HEK293 (cell line): ENCODE data around the gene SALL1.

Experiments
- ELK4 ChIP-seq: IDR thresholded peaks from 2 replicates; pipeline ENCODE4 v1.6.1; 2011; ENCODE audit warnings: mild to moderate bottlenecking, low read depth, low read length, borderline replicate concordance
- HOXC10 ChIP-seq: sonication (generic); formaldehyde crosslinking; IDR thresholded peaks from 2 replicates; pipeline ENCODE4 v1.8.1; 2023; ENCODE audit warnings: mild to moderate bottlenecking, missing genetic modification reagents
- KLF10 ChIP-seq: fragments of 450-650 bp; IDR thresholded peaks from 2 replicates; pipeline ENCODE4 v1.5.1; 2018; ENCODE audit warnings: missing biosample characterization, mild to moderate bottlenecking, missing genetic modification characterization
- PRDM1 ChIP-seq: fragments of 450-650 bp; formaldehyde crosslinking; IDR thresholded peaks from 2 replicates; pipeline ENCODE4; 2016; ENCODE audit warnings: missing biosample characterization, missing genetic modification characterization
- TCF7L2 ChIP-seq: IDR thresholded peaks from 2 replicates; pipeline ENCODE4 v1.6.1; 2011; ENCODE audit warnings: low read depth, mild to moderate bottlenecking, inconsistent platforms, low read length, moderate library complexity, borderline replicate concordance
- ZBTB1 ChIP-seq: fragments of 450-650 bp; formaldehyde crosslinking; IDR thresholded peaks from 2 replicates; pipeline ENCODE4 v1.5.1; 2016; ENCODE audit warnings: missing biosample characterization, missing genetic modification characterization
- ZBTB44 ChIP-seq: fragments of 450-650 bp; IDR thresholded peaks from 2 replicates; pipeline ENCODE4 v1.5.1; 2018; ENCODE audit warnings: missing biosample characterization, mild to moderate bottlenecking, missing genetic modification characterization
- ZNF223 ChIP-seq: fragments of 450-650 bp; formaldehyde crosslinking; IDR thresholded peaks from 2 replicates; pipeline ENCODE4 v1.5.1; 2016; ENCODE audit warnings: missing biosample characterization, missing genetic modification characterization
- ZNF274 ChIP-seq, 2 experiments: fragments of 200-500 bp in 1 of 2; fragments of 450-650 bp in 1 of 2; sonication (Bioruptor generic) in 1 of 2; formaldehyde crosslinking in 1 of 2; IDR thresholded peaks; 2 replicates each; pipeline versions ENCODE4 v1.5.1 to v1.6.1; 2014 to 2016; ENCODE audit warnings: borderline replicate concordance in 1 of 2, inconsistent platforms in 1 of 2, low read length in 1 of 2, missing biosample characterization in 1 of 2, missing genetic modification characterization in 1 of 2
- ZNF311 ChIP-seq: fragments of 450-650 bp; formaldehyde crosslinking; IDR thresholded peaks from 2 replicates; pipeline ENCODE4 v1.5.1; 2017; ENCODE audit warnings: missing biosample characterization, missing genetic modification characterization, borderline replicate concordance
- ZNF335 ChIP-seq: fragments of 450-650 bp; formaldehyde crosslinking; conservative IDR thresholded peaks from 2 replicates; pipeline ENCODE4 v1.5.1; 2016; ENCODE audit warnings: missing biosample characterization, missing genetic modification characterization
- TF ChIP-seq, protein P1 (sequence below): fragments of 450-650 bp; formaldehyde crosslinking; IDR thresholded peaks from 2 replicates; pipeline ENCODE4 v1.5.1; 2016; ENCODE audit warnings: missing biosample characterization, missing genetic modification characterization
- TF ChIP-seq, protein P2 (sequence below): fragments of 450-650 bp; formaldehyde crosslinking; IDR thresholded peaks from 2 replicates; pipeline ENCODE4 v1.5.1; 2016; ENCODE audit warnings: missing biosample characterization, missing genetic modification characterization
- TF ChIP-seq, protein P3 (sequence below): fragments of 450-650 bp; IDR thresholded peaks from 2 replicates; pipeline ENCODE4 v1.5.1; 2018; ENCODE audit warnings: missing biosample characterization, missing genetic modification characterization

GRCh38 chr16:51163366-51163765 is 12.3 kb upstream of the SALL1 start:
- no peak for TF ChIP-seq TCF7L2
- TF ChIP-seq, protein P1, sequence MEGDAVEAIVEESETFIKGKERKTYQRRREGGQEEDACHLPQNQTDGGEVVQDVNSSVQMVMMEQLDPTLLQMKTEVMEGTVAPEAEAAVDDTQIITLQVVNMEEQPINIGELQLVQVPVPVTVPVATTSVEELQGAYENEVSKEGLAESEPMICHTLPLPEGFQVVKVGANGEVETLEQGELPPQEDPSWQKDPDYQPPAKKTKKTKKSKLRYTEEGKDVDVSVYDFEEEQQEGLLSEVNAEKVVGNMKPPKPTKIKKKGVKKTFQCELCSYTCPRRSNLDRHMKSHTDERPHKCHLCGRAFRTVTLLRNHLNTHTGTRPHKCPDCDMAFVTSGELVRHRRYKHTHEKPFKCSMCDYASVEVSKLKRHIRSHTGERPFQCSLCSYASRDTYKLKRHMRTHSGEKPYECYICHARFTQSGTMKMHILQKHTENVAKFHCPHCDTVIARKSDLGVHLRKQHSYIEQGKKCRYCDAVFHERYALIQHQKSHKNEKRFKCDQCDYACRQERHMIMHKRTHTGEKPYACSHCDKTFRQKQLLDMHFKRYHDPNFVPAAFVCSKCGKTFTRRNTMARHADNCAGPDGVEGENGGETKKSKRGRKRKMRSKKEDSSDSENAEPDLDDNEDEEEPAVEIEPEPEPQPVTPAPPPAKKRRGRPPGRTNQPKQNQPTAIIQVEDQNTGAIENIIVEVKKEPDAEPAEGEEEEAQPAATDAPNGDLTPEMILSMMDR (tag by site-specific recombination), result no peak
- TF ChIP-seq, protein P2, sequence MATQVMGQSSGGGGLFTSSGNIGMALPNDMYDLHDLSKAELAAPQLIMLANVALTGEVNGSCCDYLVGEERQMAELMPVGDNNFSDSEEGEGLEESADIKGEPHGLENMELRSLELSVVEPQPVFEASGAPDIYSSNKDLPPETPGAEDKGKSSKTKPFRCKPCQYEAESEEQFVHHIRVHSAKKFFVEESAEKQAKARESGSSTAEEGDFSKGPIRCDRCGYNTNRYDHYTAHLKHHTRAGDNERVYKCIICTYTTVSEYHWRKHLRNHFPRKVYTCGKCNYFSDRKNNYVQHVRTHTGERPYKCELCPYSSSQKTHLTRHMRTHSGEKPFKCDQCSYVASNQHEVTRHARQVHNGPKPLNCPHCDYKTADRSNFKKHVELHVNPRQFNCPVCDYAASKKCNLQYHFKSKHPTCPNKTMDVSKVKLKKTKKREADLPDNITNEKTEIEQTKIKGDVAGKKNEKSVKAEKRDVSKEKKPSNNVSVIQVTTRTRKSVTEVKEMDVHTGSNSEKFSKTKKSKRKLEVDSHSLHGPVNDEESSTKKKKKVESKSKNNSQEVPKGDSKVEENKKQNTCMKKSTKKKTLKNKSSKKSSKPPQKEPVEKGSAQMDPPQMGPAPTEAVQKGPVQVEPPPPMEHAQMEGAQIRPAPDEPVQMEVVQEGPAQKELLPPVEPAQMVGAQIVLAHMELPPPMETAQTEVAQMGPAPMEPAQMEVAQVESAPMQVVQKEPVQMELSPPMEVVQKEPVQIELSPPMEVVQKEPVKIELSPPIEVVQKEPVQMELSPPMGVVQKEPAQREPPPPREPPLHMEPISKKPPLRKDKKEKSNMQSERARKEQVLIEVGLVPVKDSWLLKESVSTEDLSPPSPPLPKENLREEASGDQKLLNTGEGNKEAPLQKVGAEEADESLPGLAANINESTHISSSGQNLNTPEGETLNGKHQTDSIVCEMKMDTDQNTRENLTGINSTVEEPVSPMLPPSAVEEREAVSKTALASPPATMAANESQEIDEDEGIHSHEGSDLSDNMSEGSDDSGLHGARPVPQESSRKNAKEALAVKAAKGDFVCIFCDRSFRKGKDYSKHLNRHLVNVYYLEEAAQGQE (tag by site-specific recombination), result no peak
- TF ChIP-seq ZBTB1, result no peak
- TF ChIP-seq PRDM1, result no peak
- no peak for TF ChIP-seq ZNF335 (tag by site-specific recombination)
- no peak for TF ChIP-seq ZNF274 (IDR thresholded peaks at IDR 0.05; ENCODE audit: low read length)
- no peak for TF ChIP-seq ZNF274 (tag by site-specific recombination; IDR thresholded peaks at IDR 0.05; ENCODE audit: borderline replicate concordance)
- TF ChIP-seq ZBTB44 (tag by site-specific recombination), result no peak
- TF ChIP-seq, protein P3, sequence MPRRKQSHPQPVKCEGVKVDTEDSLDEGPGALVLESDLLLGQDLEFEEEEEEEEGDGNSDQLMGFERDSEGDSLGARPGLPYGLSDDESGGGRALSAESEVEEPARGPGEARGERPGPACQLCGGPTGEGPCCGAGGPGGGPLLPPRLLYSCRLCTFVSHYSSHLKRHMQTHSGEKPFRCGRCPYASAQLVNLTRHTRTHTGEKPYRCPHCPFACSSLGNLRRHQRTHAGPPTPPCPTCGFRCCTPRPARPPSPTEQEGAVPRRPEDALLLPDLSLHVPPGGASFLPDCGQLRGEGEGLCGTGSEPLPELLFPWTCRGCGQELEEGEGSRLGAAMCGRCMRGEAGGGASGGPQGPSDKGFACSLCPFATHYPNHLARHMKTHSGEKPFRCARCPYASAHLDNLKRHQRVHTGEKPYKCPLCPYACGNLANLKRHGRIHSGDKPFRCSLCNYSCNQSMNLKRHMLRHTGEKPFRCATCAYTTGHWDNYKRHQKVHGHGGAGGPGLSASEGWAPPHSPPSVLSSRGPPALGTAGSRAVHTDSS (tag by site-specific recombination), result no peak
- no peak for TF ChIP-seq ELK4
- no peak for TF ChIP-seq HOXC10 (CRISPR knock-in tag)
- no peak for TF ChIP-seq ZNF223
- no peak for TF ChIP-seq KLF10 (tag by site-specific recombination)
- no peak for TF ChIP-seq ZNF311 (tag by site-specific recombination)
